ENCODE measurements around the gene CCDC57.

GRCh38 chr17:82092094-82092586, 120.5 kb downstream of the CCDC57 start:
- no peak for TF ChIP-seq CTCF (conservative IDR thresholded peaks at IDR 0.05; ENCODE audit: low read depth, low read length)
- TF ChIP-seq RFX5 (IDR thresholded peaks at IDR 0.05; ENCODE audit: low read depth, low read length): no peak
- TF ChIP-seq POLR2A (IDR thresholded peaks at IDR 0.05; ENCODE audit: low read depth, low read length): no peak
- TF ChIP-seq CHD1 (IDR thresholded peaks at IDR 0.05; ENCODE audit: low read depth, low read length): no peak
- no peak for TF ChIP-seq MXI1 (IDR thresholded peaks at IDR 0.05; ENCODE audit: borderline replicate concordance, low read depth, low read length)

Measured in IMR-90 (cell line).